GM13976 (cell line): Measurements from ENCODE around the gene PBX4.

Experiments
- DNase-seq: peaks from one replicate; pipeline ENCODE4 v3.0.0; 2012; ENCODE audit warnings: low spot score
- CTCF ChIP-seq: IDR thresholded peaks from 2 replicates; pipeline ENCODE4 v1.5.1; 2012; ENCODE audit warnings: borderline replicate concordance, mild to moderate bottlenecking; ENCODE audit not compliant: insufficient read depth; ENCODE audit errors: extremely low read depth, missing control alignments, control extremely low read depth
- in situ Hi-C: fragments of 300-500 bp; cut with MboI; formaldehyde crosslinking; loops from one replicate; pipeline ENCODE4 v1.12.0; 2022; ENCODE audit warnings: low sequenced_read_pairs, mixed read lengths, inconsistent platforms; ENCODE audit not compliant: unreplicated experiment

The PBX4 gene

GRCh38 chr19:19633711-19634515, 15.4 kb upstream of the PBX4 start:
- in situ Hi-C loops: loop anchor here (25.0 kb wide), 1 partner anchor 272 kb away; no protein-coding TSS in a partner anchor
- no peak for TF ChIP-seq CTCF
- no peak for DNase-seq

GRCh38 chr19:19632661-19633060, 14.2 kb upstream of the PBX4 start:
- DNase-seq: no peak
- no peak for TF ChIP-seq CTCF
- in situ Hi-C loops: loop anchor here (25.0 kb wide), 1 partner anchor 270 kb away; no protein-coding TSS in a partner anchor

- in situ Hi-C loops: loop anchor here (25.0 kb wide), 1 partner anchor 269 kb away; no protein-coding TSS in a partner anchor
- no peak for TF ChIP-seq CTCF
- DNase-seq: no peak
Observed at GRCh38 chr19:19631346-19631745, 12.9 kb upstream of the PBX4 start.

GRCh38 chr19:19630426-19630825, 11.9 kb upstream of the PBX4 start:
- in situ Hi-C loops: loop anchor here (25.0 kb wide), 1 partner anchor 268 kb away; no protein-coding TSS in a partner anchor
- no peak for TF ChIP-seq CTCF
- no peak for DNase-seq

GRCh38 chr19:19630062-19630414, 11.6 kb upstream of the PBX4 start:
- DNase-seq: no peak
- in situ Hi-C loops: loop anchor here (25.0 kb wide), 1 partner anchor 268 kb away; no protein-coding TSS in a partner anchor
- TF ChIP-seq CTCF: no peak

GRCh38 chr19:19628501-19629134, 10.1 kb upstream of the PBX4 start:
- TF ChIP-seq CTCF: no peak
- in situ Hi-C loops: loop anchor here (25.0 kb wide), 1 partner anchor 266 kb away; no protein-coding TSS in a partner anchor
- DNase-seq: peak; percentile 68
